GM19395 (cell line): Measurements from ENCODE around the gene ATP8B1.

Experiments
- ATAC-seq: cut with Tn5 transposase; IDR thresholded peaks from one replicate; pipeline ENCODE4 v1.9.1; 2021; ENCODE audit warnings: mild to moderate bottlenecking, moderate library complexity; ENCODE audit not compliant: unreplicated experiment

ATP8B1 gene

DNA sequence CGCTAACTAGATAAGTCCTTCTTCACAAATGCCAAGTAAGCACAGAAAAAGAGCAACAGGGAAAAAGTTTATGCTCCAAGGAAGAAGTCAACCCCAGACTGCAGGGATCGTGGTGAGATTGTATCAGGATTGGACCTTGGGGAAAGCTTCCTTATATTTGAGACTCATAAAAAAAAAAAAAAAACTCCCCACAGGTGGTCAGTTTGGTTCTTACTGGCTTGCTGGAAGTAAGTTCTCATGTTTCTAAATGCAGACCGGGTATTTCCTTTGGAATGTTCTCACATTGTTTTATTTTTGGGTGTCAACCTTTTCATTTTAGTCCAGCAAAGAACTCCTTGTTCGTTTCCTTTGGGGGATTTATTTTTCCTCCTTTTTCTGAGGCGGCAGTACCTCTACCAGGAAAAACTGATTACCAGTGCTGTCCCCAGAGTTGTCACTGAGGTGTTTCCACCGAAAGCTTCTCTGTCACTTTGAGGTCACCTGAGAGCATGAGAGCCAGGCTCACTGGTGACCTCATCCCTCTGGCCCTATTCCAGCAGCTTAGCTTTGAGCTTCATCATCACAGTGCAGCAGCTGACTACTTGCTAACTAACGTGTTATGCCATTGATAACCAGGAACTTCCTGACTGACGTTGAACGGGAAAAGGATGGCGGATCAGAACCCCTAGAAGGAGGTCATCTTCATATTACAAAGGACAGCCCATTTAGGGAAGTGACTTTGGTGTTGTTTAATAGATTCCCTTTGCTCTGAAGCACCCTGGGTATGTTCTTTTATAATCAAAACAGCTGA is 16.8 kb upstream of the ATP8B1 start:
- peak; percentile 61 for ATAC-seq

DNA sequence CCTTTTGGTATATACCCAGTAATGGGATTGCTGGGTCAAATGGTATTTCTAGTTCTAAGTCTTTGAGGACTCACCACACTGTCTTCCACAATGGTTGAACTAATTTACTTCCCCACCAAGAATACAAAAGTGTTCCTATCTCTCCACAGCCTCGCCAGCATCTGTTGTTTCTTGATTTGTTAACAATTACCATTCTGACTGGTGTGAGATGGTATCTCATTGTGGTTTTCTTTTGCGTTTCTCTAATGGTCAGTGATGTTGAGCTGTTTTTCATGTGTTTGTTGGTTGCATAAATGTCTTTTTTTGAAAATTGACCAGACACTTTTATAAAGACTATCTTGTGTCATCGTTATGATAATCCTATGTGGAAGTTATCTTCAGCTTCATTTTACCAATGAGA is 16.0 kb upstream of the ATP8B1 start:
- ATAC-seq = no peak

DNA sequence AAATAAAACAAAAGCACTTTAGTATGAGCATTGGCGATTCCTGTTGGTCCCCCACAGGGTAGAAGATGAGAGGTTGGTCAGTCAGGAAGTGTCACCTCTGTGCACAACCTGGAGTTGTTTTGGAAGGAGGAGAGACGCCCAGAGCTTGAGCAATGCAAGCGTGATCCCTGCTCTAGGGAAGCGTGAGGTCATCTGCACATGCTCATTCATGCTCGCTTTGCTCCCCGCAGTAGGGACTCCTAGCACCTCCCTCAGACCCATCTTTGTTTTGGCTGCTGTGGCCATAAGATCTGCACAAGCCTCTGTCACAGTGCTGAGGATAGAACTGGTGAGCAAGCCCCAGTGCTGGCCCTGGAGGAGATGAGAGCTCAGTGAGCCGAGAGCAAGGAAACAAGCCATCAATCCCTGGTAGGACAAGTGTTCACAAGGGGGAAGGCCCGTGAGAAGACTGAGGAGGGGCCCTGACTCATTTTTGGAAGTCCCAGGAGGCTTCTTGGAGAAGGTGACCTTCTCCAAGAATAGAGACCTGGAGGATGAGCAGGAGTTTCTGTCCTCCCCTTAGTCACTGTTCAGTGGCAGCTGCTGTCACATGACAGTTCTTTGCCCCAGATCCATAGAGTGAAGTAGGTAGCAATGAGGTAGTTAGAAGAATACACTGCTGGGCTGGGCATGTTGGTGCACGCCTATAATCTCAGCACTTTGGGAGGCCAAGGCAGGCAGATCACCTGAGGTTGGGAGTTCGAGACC is 13.3 kb upstream of the ATP8B1 start:
- ATAC-seq = no peak

DNA sequence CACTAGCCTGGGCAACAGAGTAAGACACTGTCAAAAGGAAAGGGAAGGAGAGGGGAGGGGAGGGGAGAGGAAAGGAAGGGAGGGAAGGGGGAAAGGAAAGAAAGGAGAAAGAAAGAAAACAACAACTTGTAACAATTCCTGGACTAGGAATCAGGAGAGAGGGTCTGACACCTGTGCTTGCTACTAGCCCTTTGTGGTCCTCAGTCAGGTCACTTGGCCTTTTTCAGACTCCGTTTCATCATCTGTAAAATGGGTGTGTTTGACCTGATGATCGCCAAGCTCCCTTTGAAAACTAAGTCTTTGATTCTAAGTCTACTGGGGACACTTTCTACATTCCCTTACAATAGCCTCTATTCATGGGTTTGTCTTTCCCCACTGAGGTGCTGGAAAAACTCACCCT is 11.4 kb upstream of the ATP8B1 start:
- no peak for ATAC-seq

DNA sequence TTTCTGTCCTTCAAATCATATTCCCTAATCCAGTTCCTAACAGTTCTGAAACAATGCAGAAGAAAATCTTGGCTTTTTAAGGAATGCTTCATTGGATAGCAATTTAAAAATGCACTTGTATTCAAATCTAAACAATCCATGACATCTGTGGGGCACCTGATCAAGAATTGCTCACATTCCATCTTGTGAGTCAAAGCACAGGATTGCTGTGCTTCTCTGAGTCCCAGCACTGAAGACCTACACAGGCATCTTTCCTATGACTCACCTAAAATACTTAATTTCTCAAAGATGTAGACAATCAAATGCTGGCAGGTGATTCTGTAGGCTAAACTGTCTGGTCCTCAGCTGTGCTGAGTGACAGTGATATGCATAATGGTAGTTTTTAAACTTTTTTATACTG is 10.1 kb upstream of the ATP8B1 start:
- no peak for ATAC-seq

DNA sequence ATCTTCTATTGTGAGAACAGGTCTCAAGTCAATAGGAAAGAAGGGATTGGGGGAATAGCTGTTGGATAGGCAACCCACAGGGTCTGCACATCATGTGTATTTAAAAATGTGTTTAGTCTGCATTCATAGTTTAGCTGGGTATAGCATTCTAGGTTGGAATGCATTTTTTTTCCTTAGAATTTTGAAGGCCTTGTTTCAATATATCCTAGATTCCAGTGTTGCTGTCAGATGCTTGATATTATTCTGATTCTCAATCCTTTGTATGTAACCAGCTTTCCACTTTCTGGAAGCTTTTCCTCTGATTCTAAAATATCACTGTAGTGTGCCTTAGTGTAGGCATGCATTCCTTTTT is 9.0 kb upstream of the ATP8B1 start:
- ATAC-seq = no peak

DNA sequence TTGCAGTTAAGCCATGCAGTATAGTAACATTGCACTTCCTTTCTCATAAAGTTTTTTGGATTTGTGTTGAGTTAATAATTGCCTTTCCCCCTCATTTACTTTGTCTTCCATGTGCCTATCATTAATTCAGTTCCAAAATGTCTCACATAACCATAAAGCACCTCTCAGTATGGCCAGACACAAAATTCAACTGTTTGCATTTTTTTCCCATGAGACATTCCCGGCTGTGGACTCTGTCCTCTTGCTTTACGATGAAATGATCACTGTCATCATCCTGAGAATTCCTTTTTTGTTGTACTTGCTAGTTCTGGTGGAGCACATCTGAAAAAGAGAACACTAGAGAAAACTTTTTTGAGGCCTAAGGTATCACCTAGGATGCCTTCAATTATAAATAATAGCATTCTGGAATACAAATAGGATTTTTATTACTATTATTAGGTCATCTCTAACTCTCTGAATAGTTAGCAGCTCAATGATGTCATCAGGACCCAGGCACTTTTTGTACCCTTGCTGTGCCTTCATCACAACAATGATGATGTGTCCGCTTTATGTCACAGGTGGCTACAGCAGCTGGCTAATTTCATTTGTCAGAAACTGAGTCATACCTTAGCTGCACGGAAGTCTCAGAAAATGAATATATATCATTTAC is 8.5 kb upstream of the ATP8B1 start:
- no peak for ATAC-seq

DNA sequence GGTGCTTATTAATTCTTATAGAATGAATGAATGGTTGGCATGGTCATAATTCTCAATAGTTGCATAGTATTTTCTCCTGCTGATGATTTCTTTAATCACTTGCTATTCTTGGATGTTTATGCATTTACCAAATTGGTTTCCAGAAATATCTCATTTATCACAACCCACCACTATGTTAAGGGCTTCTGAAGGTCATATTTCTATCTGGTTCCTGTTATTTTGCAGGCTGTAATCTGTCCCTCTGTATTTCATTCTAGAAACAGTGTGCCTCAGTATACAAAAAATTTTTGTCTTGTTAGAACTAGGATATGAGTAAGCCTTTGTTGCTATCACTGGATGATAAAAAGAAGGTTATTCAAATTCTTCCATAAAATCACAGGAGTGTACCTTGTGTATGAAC is 6.1 kb upstream of the ATP8B1 start:
- no peak for ATAC-seq

DNA sequence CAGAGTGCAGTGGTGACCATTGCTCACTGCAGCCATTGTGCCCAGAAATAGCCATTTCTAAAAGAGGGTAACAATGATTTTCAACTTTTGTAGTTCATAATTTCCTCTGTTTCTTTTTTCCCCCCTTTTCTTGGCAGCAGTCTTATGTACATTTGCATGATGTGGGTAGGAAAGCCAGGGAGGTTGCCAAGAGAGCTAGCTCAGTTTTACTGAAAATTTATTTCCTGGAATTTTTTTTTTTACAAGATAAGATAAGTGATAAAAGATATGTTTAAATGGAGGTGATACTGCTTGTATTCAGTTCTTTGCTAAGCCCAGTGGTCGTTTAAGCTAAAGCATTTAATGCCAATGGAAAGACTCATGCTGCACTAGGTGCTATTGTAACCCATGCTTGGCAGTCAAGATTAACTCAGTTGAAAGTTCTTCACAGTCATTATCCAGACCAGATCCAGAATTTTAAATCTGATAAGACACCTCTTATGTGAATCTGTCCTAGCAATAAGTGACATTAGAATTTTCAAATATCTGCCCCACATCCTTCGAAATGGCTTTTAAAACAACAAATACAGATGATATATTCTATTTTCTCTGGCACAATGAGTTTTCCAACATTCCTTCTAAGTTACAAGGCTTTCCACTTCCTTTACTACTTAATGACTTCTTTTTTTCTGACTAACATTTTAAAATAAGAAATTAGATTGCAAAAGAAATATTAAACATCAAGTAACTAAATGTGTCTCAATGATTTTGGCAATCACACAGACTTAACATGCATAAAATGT is 4.4 kb upstream of the ATP8B1 start:
- ATAC-seq = no peak

DNA sequence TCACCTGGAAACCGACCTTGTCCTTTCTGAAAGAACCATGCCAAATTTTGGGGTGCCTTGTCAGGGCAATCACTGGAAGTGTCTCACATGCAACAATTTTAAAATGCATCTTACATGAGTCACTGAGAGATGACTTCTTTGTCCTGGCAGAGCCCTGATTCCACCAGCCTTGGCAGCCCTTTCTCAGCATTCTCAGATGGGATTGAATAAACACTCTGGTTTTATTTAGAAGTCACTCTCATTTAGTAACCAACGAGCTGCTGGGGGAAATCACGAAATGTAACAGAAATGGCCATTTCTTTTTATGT is 3.8 kb upstream of the ATP8B1 start:
- no peak for ATAC-seq

DNA sequence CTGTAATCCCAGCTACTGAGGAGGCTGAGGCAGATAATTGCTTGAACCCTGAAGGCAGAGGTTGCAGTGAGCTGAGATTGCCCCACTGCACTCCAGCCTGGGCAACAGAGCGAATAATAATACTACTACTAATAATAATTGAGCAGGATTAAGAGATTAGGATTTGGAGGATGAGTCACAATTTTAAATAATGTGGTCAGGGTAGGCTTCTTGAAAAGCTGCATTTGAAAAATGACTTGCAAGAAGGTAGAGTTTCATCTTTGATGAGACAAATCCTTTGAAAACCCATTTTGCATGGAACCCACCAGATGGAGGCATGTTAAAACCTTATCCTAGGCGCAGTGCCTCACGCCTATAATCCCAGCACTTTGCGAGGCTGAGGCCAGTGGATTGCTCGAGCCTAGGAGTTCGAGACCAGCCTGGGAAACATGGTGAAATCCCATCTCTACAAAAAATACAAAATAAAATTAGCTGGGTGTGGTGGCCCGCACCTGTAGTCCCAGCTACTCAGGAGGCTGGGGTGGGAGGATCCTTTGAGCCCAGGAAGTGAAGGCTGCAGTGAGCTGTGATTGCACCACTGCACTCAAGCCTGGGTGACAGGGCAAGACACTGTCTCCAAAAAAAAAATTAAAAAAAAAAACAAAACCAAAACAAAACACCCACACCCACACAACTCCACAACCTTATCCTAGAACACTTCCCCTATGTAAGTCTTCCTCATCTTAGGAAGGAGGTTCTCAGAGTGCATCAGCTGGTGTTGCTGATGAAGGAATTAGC is 3.3 kb upstream of the ATP8B1 start:
- ATAC-seq = no peak

DNA sequence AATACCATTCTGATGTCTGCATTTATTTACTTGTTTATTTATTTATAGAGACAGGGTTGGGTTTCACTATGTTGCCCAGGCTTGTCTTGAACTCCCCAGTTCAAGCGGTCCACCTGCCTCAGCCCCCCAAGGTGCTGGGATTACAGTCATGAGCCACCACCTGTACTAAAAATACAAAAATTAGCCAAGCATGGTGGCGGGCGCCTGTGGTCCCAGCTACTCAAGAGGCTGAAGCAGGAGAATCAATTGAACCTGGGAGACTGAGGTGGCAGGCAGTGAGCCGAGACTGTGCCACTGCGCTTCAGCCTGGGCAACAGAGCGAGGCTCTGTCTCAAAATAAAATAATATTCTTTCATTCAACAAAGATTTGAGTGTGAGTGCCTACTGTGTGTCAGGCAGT is 2.0 kb upstream of the ATP8B1 start:
- ATAC-seq = no peak

DNA sequence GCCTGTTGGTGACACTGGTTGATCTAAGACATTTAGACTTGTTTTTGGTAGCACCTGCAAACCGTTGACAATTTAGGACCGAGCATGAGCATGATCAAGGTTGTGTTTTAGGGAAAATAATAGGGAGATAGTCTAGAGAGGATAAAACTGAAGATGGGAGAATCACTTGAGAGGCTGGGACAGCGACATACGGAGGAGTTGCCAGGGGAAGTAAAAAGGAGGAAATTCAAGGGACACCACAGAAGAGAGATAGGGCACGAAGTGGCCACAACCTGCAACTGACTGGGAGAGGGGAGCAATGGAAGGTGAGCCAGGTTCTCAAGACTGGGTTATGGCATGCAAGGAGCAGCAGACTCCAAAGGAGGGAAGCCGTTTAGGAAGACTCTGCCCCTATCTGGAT is 1.4 kb upstream of the ATP8B1 start:
- no peak for ATAC-seq

DNA sequence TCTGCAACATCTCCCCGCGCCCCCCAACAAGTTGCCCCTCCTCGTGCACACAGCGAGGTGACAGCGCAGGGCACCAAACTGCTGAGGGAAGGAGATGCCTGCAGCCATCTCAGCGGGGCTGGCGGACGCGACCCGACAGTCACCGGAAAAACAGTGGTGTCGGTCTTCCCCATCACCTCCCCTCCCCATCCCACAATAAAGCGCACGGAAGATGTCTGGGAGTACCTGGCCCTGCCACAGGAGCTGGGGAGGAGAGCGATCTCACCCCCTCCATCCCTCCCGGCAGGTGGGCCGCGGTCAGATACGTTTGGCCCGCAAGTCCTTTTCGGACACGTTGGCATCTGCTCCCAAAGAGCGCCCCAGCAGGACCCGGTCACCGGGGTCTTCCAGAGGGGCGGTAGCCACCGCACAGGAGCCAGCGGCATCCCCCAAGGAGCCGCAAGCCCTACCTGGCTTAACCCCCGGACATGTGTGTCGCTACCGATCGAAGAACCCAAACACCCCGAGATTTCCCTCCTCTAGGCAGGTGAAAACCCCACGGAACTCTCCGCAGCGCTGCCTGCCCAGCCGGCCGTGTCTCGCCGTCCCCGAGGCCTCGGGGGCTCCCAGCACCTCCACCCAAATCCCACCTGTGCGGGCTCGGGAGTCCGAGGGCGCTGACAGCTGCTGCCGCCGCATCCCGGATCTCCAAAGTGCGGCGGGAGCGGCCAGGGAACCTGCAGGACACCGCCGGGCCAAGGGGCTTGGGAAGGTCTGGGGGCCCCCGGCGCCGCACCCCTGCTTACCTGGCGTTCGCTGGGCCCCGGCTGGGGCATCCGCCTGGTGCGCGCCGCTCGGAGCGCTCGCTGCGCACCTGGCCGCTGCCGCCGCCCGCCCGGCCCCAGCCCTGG is 657 bp downstream of the ATP8B1 start:
- peak; percentile 10 for ATAC-seq

DNA sequence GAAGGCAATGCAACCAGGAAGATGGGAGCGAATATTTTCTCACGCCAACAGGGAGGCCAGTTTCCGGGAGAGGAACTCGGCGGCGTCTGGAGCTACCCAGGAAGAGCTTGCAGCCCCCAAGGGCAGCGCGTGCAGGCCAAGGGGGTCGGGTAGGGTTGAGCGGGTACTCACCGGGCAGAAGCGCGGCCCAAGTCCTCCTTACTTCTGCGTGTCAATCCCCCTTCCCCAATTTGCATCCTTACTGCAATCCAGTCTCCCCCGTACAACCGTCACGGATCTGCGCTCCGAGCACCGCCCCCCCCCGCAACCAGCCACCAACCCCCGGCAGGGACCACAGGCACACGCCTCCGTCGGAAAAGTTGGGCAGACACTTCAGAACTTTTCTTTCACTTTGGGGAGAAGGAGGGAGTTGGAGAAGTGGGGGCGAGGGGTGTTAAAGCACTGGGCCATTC is 1.3 kb downstream of the ATP8B1 start:
- ATAC-seq = no peak

DNA sequence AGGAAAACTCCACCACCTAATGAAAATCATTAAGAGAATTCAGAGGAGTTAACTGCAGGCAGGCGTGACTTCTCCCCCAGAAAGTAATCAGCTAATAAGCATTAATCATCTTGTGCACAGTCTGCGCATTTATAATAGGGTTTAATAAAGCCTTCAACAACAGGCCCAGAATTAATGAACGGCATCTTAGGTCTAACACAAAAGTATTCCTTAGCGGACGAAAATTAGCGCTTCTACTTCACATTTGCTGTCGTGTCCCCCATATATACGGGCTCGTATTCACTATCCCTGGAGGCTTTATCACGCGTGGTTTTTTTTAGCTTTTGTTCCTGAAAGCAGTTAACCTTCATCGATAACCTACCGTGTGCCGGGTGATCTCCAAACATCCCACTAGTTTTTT is 1.8 kb downstream of the ATP8B1 start:
- ATAC-seq = no peak

DNA sequence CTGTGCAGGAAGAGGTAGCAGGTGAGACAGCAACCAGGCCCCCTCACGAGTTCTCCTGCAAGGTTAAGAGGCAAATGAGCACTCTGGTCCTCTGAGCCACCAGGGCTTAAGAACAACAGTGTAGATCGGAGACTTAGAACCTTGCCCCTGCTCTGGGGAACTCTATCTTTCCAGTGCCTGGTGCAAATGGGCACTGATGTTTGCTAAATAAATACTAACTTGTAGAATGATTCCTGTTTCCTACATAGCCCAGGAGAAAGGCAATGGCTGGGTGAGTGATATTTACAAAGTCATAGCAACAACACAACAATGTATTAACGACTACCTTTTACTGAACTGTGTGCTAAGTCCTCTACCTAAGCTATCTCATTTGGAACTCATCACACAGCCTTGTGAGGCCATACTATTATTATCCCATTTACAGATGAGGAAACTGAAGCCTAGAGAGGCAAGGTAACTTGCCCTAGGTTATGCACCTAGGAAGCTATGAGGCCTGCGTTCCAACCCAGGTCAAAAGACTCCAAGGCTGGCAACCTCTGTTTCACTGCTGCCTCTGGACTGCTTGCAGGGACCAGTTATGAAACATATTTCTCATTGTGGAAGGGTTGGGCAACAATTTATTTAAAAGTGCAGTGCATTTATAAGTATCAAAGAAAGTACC is 4.3 kb downstream of the ATP8B1 start:
- no peak for ATAC-seq

DNA sequence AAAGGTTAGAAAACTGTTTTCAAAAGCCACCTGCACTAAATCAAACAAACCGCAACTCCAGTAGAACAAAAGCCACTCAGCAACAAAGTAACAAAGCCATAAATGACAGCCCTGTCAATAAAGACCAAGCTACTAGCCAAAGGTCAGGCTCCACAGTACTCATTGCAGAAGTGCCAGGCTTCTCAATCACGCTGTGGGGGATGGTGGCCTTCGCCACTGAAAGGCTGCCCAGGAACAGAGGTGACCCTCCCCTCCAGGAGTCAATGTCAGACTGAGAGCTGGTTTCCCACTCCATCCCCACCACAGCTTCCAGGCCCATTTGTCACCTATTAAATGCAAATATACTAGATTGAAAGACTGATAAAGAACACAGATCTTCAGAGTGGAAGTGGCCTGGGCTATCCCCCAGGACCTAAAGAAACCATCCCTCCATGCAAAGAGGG is 5.9 kb downstream of the ATP8B1 start:
- ATAC-seq = no peak
